Sigmoid colon (tissue), 7 donors: ENCODE data around the gene TMTC1. TPM values are rescaled to one million over a fixed set of nuclear protein-coding genes. Genes with fewer than 3 reads are reported as not detected.

Source experiments
- DNase-seq: peaks from one replicate; pipeline ENCODE4 v3.0.0-alpha.2; 2019
- H3K27ac ChIP-seq, 4 donors: fragments of 200-600 bp; sonication (generic); one replicate each; pipeline ENCODE4 v1.5.1; 2016 to 2019; ENCODE audit warnings: mild to moderate bottlenecking in 1 of 4
- H3K27me3 ChIP-seq, 3 donors: fragments of 200-600 bp; sonication (generic); one replicate each; pipeline ENCODE4 v1.5.1; 2019; ENCODE audit warnings: mild to moderate bottlenecking in 1 of 3
- H3K36me3 ChIP-seq, 4 donors: fragments of 200-600 bp; sonication (generic); one replicate each; pipeline ENCODE4 v1.5.1; 2016 to 2019
- H3K4me1 ChIP-seq, 4 donors: fragments of 200-600 bp; sonication (generic); one replicate each; pipeline ENCODE4 v1.5.1; 2017 to 2019
- H3K4me3 ChIP-seq, 4 donors: fragments of 200-600 bp; sonication (generic); one replicate each; pipeline ENCODE4 v1.5.1; 2017 to 2019; ENCODE audit warnings: mild to moderate bottlenecking in 2 of 4, moderate library complexity in 1 of 4
- H3K9me3 ChIP-seq, 4 donors: fragments of 200-600 bp in 3 of 4; sonication (generic) in 3 of 4; one replicate each; pipeline versions ENCODE4 v1.5.1 to v1.6.1; 2013 to 2019
- EP300 ChIP-seq, 4 donors: sonication (generic); formaldehyde crosslinking; IDR thresholded peaks; one replicate each; pipeline ENCODE4 v1.6.1; 2017; ENCODE audit warnings: antibody characterized with exemption in 4 of 4
- POLR2A ChIP-seq, 2 donors: fragments of 450-650 bp; IDR thresholded peaks; one replicate each; pipeline ENCODE4 v1.6.1; 2016; ENCODE audit warnings: antibody characterized with exemption in 2 of 2, mild to moderate bottlenecking in 2 of 2, moderate library complexity in 2 of 2
- POLR2AphosphoS5 ChIP-seq, 4 donors: sonication (generic); formaldehyde crosslinking; IDR thresholded peaks; one replicate each; pipeline ENCODE4 v1.6.1; 2017; ENCODE audit warnings: antibody characterized with exemption in 4 of 4
- WGBS, 2 donors: extraction: QIAGEN DNeasy Blood & Tissue Kit; methylation state at CpG; one replicate each; pipeline ENCODE4 v1.1.7; 2013; 5-methylcytosine and 5-hydroxymethylcytosine counted together
- intact Hi-C: fragments of 100-400 bp; cut with DNase I; formaldehyde crosslinking; loops from one replicate; pipeline ENCODE4 v1.15.1; 2023
- polyA plus RNA-seq, 3 donors: library from polyadenylated mRNA; stranded (reverse); fragments of 200-250 nt; gene quantifications; one replicate each; pipeline ENCODE4 v1.2.3, GENCODE V29; 2013
- total RNA-seq, 4 donors: library from RNA; depleted of rRNA; stranded (reverse); fragments of >200 nt; gene quantifications; one replicate each; pipeline ENCODE4 v1.1.0, GENCODE V29; 2016
- TF ChIP-seq, protein P1 (sequence below), 4 experiments: fragments of 450-650 bp in 3 of 4; fragments of 200-600 bp in 1 of 4; IDR thresholded peaks; one replicate each; pipeline ENCODE4 v1.5.1; 2016 to 2019; ENCODE audit warnings: antibody characterized with exemption in 4 of 4, mild to moderate bottlenecking in 3 of 4, moderate library complexity in 2 of 4
- donor health status: healthy with polysubstance abuse.
- donor health status: Bipolar disorder and iron deficiency.
- donor health status: healthy.

TMTC1 gene
- total and polyA plus RNA-seq, 7 donors = 0.46 to 77.5 (median 61.5) TPM

DNA sequence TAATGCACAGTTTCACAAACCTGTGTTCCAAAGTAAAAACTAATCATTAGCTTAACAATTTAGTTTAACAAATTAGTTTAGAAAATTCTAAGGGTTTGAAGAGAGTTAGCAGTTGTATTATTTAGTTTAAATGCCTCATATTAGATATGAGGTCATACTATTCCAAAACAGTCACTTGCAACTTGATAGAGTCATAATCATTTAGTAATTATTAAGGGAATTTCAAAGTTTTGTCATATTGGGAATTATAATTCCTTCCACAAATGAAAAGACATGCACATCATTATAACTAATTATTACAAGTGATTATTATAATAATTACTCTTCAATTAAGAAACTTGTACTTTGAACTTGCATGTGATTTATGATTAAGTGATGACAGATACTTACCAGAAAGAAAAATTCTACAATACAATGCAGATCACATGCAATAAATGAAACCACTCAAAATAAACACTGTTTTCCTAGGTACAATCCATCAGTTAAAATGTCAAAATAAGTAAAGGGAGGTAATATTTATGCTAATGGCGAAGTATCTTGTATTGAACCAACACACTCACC lies 66.1 kb downstream of the TMTC1 start:
- Histone ChIP-seq H3K27ac (no peak overlapping the region), H3K36me3 (no peaks in the 10 kb centered on the region), H3K4me1 (peaks cover 0 to 34% (median 11%) of the 10 kb centered on the region in 4 donors), H3K4me3 (no peak overlapping the region), H3K9me3 (no peaks in the 10 kb centered on the region), H3K27me3 (no peaks in the 10 kb centered on the region)
- TF ChIP-seq EP300 (IDR thresholded peaks at IDR 0.05) (no peak), POLR2A (IDR thresholded peaks at IDR 0.05) (no peak), POLR2AphosphoS5 (IDR thresholded peaks at IDR 0.05) (no peak)
- TF ChIP-seq, protein P1, sequence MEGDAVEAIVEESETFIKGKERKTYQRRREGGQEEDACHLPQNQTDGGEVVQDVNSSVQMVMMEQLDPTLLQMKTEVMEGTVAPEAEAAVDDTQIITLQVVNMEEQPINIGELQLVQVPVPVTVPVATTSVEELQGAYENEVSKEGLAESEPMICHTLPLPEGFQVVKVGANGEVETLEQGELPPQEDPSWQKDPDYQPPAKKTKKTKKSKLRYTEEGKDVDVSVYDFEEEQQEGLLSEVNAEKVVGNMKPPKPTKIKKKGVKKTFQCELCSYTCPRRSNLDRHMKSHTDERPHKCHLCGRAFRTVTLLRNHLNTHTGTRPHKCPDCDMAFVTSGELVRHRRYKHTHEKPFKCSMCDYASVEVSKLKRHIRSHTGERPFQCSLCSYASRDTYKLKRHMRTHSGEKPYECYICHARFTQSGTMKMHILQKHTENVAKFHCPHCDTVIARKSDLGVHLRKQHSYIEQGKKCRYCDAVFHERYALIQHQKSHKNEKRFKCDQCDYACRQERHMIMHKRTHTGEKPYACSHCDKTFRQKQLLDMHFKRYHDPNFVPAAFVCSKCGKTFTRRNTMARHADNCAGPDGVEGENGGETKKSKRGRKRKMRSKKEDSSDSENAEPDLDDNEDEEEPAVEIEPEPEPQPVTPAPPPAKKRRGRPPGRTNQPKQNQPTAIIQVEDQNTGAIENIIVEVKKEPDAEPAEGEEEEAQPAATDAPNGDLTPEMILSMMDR (IDR thresholded peaks at IDR 0.05) = no peak
- intact Hi-C loops = no loop called here
- DNase-seq = no peak
- WGBS, 2 donors = 2 to 4% methylated on average over 1 of the region's 1 CpG

DNA sequence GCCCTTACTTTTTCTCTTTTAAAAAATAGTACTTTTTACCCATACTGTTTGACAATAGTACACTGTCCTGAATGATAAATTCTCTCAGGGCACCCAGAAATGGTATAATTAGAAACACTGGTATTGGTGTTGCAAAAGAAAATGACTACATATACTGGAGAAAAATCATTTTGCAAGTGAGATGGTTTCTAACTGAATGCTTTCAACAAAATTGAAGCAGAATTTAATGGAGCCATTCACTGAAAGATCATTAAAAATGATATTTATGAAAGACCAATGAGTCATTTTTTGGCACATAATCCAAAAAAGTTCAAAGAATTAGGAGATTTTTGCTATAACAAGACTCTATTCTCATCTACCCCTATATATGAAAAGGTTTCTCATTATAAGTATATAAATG lies 68.8 kb downstream of the TMTC1 start:
- intact Hi-C loops = no loop called here
- H3K9me3 ChIP-seq = no peaks in the 10 kb centered on the region
- H3K36me3 ChIP-seq = no peaks in the 10 kb centered on the region
- H3K4me3 ChIP-seq = no peak overlapping the region
- DNase-seq = no peak
- H3K27me3 ChIP-seq = no peaks in the 10 kb centered on the region
- no peak for TF ChIP-seq EP300 (IDR thresholded peaks at IDR 0.05)
- TF ChIP-seq POLR2A (IDR thresholded peaks at IDR 0.05) = no peak
- TF ChIP-seq POLR2AphosphoS5 (IDR thresholded peaks at IDR 0.05) = no peak
- TF ChIP-seq, protein P1 (IDR thresholded peaks at IDR 0.05) = no peak
- no peak overlapping the region for H3K27ac ChIP-seq
- H3K4me1 ChIP-seq = peaks cover 0 to 30% (median 17%) of the 10 kb centered on the region in 4 donors

DNA sequence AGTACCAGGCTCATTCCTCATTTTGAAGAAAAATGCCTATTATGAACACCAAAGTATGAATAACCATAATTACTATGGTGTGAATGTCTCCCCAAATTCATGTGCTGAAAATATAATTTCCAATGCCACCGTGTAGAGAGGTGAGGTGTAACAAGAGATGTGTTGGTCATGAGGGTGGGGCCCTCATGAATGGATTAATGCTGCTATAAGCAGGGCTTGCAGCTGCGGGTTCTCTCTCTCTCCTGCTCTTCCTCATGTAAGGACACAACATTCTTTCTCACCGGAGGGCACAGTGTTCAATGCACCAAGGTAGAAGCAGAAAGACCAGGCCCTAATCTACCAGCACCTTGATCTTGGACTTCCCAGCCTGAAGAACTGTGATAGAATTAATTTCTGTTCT lies 70.0 kb downstream of the TMTC1 start:
- intact Hi-C loops = no loop called here
- peak overlapping the region in 3 of 4 donors; percentile 6 to 34 (median 27) for H3K27ac ChIP-seq

DNA sequence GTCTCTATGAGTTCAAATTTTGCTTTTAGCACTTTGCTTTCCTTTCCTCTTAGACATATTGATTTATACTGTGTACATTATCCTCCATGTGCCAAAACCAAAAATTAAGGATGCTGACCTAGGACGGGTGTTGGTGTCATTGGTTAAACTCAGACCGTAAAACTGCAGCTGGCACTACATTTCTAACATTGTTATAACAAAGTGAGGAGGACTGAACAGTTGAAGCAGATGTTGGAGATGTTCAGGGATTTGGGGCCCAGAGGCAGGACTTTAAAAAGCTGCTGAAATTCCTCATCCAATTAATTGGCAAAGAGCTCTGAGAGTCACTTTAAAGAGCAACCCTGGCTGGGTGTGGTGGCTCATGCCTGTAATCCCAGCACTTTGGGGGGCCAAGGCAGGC lies 72.4 kb downstream of the TMTC1 start:
- Histone ChIP-seq H3K4me1 (peaks cover 0 to 51% (median 28%) of the 10 kb centered on the region in 4 donors), H3K4me3 (no peak overlapping the region), H3K27me3 (no peaks in the 10 kb centered on the region), H3K27ac (peak overlapping the region in 1 of 4 donors; percentile 15), H3K9me3 (no peaks in the 10 kb centered on the region), H3K36me3 (no peaks in the 10 kb centered on the region)
- intact Hi-C loops = no loop called here
- 45 to 64% methylated on average over 2 of the region's 2 CpGs for WGBS, 2 donors
- DNase-seq = no peak
- TF ChIP-seq POLR2AphosphoS5 (IDR thresholded peaks at IDR 0.05) = no peak
- TF ChIP-seq POLR2A (IDR thresholded peaks at IDR 0.05) = no peak
- TF ChIP-seq, protein P1 (IDR thresholded peaks at IDR 0.05) = no peak
- TF ChIP-seq EP300 (IDR thresholded peaks at IDR 0.05) = no peak

More for the DNA sequence above, 70.0 kb downstream of the TMTC1 start:
- Histone ChIP-seq H3K4me1 (peaks cover 0 to 41% (median 22%) of the 10 kb centered on the region in 4 donors), H3K4me3 (no peak overlapping the region), H3K27me3 (no peaks in the 10 kb centered on the region), H3K36me3 (no peaks in the 10 kb centered on the region), H3K9me3 (no peaks in the 10 kb centered on the region)
- 66 to 86% methylated on average over 3 of the region's 3 CpGs for WGBS, 2 donors
- DNase-seq = no peak
- no peak for TF ChIP-seq POLR2A (IDR thresholded peaks at IDR 0.05)

DNA sequence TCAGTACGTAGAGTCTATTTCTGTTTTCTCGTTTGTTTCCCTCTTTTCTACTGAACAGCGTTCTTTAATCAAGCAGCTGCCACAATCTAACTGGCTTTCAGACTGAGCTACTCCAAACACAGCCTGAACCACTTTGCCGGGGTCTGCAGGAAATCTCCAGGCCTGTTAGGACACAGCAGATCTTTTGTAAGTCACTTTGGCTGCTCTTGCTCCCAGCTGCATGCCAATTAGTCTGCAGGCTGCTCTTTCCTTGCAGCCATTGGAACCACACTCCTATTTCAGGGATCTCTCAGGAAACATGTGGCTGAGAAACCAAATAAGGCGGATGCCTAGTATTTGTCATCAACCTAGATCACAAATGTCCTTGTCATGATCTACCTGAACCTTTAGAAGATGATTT lies 73.6 kb downstream of the TMTC1 start:
- peaks cover 0 to 62% (median 40%) of the 10 kb centered on the region in 4 donors for H3K4me1 ChIP-seq

More for the DNA sequence above, 73.6 kb downstream of the TMTC1 start:
- DNase-seq = peak; percentile 74
- H3K36me3 ChIP-seq = no peaks in the 10 kb centered on the region
- H3K9me3 ChIP-seq = no peaks in the 10 kb centered on the region
- H3K27ac ChIP-seq = peak overlapping the region in 2 of 4 donors; percentile 34 to 35
- no peak overlapping the region for H3K4me3 ChIP-seq
- no peaks in the 10 kb centered on the region for H3K27me3 ChIP-seq
- TF ChIP-seq EP300 (IDR thresholded peaks at IDR 0.05) = no peak
- TF ChIP-seq POLR2AphosphoS5 (IDR thresholded peaks at IDR 0.05) = peak in 1 of 4 donors; percentile 8
- WGBS, 2 donors = 58 to 69% methylated on average over 5 of the region's 5 CpGs
- intact Hi-C loops = no loop called here
